EH (cell line): ENCODE results near the gene FAU.

Experiments
- DNase-seq: peaks from one replicate; pipeline ENCODE4 v3.0.0-alpha.2; 2015; ENCODE audit warnings: low read depth

FAU gene

GRCh38 chr11:65072631-65072966 lies 49.3 kb downstream of the FAU start:
- DNase-seq, result no peak

- no peak for DNase-seq
Measured at GRCh38 chr11:65071907-65072630, 49.9 kb downstream of the FAU start.
